ENCODE measurements around the gene RFNG.

DNA sequence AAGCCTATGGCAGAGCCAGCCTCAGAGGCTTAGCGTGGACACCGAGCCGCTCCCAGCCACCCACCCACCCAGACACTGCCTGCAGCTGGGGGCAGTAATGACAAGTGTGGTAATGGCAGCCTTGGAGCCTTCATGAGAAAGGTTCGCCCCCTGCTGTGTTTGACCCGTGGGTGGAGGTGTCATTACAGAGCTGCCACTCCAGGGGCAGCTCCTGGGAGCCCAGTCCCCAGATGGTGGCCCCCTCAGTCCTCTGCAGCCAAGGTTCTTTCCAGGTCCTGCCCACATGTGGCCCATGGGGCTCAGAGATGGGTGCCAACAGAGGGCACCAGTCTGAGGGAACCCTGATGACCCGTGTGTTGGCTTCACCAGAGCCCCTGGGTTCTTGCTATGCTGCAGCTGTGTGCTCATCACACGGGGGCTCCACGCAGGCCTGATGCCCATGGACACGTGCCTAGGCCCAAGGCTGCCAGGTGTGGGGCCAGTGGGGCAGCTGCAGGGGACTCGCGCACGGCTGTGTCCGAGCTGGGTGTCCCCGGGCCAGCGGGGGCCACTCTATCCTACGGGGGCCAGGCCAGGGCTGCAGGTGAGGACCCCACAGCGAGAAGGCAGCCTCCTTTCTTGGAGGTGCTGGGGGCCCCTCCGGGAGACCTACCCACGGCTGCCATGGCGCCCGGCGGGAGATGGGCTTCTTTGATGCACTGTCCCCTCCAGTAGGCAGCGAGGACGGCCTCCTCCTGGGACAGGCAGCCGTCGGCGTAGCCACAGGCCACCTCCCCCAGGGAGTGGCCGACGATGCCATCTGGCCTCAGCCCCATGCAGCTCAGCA, 38.3 kb upstream of the RFNG start:
- TF ChIP-seq POLR2AphosphoS5 (IDR thresholded peaks at IDR 0.05) = no peak
- TF ChIP-seq, protein P1, sequence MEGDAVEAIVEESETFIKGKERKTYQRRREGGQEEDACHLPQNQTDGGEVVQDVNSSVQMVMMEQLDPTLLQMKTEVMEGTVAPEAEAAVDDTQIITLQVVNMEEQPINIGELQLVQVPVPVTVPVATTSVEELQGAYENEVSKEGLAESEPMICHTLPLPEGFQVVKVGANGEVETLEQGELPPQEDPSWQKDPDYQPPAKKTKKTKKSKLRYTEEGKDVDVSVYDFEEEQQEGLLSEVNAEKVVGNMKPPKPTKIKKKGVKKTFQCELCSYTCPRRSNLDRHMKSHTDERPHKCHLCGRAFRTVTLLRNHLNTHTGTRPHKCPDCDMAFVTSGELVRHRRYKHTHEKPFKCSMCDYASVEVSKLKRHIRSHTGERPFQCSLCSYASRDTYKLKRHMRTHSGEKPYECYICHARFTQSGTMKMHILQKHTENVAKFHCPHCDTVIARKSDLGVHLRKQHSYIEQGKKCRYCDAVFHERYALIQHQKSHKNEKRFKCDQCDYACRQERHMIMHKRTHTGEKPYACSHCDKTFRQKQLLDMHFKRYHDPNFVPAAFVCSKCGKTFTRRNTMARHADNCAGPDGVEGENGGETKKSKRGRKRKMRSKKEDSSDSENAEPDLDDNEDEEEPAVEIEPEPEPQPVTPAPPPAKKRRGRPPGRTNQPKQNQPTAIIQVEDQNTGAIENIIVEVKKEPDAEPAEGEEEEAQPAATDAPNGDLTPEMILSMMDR (IDR thresholded peaks at IDR 0.05) = no peak

Measured in transverse colon (tissue), 4 donors.